OCI-LY3 (cell line): ENCODE data around the gene CPSF7.

ENCODE experiments used
- EZH2phosphoT487 ChIP-seq: fragments of 200-600 bp; shearing (Covaris generic); IDR thresholded peaks from 2 replicates; pipeline ENCODE4 v1.6.1; 2018; ENCODE audit warnings: antibody characterized with exemption, mixed run types, low read depth
- TF ChIP-seq, protein P1 (sequence below): fragments of 200-600, 300-600 bp; sonication (generic); IDR thresholded peaks from 2 replicates; pipeline ENCODE4 v1.5.1; 2014; ENCODE audit warnings: antibody characterized with exemption, low read length, low read depth

DNA sequence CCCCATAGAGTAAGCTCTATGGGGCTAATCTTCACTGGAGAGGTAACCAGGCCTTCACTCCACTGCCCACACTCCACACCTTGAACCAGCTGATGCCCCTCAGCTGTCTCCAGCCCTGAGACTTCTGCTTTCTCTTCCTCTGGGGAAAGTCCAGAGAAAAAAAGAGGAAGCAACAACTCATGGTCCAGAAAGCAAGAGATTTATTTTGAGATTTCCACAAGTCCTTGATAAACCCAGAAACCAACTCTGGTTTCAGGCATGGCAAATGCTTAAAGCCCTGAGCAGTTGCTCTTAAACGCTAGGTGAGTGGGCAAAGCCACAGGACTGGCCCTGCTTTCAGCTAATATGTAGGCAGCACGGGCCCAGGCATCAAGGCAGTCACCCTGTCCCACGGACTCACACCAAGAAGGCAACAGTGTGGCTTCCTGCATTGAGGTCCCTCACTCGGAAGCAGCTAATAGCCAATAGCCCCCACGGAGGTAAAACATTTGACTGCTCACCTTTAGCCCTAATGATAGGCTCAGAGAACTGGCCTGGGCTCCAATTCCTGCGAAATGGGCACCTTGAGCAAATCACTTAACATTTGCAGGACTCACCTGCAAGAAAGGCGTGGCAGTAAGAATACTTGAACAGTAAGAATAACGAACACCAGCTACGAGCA lies 72.4 kb downstream of the CPSF7 start:
- TF ChIP-seq, protein P1, sequence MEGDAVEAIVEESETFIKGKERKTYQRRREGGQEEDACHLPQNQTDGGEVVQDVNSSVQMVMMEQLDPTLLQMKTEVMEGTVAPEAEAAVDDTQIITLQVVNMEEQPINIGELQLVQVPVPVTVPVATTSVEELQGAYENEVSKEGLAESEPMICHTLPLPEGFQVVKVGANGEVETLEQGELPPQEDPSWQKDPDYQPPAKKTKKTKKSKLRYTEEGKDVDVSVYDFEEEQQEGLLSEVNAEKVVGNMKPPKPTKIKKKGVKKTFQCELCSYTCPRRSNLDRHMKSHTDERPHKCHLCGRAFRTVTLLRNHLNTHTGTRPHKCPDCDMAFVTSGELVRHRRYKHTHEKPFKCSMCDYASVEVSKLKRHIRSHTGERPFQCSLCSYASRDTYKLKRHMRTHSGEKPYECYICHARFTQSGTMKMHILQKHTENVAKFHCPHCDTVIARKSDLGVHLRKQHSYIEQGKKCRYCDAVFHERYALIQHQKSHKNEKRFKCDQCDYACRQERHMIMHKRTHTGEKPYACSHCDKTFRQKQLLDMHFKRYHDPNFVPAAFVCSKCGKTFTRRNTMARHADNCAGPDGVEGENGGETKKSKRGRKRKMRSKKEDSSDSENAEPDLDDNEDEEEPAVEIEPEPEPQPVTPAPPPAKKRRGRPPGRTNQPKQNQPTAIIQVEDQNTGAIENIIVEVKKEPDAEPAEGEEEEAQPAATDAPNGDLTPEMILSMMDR: no peak
- no peak for TF ChIP-seq EZH2phosphoT487
